Panc1 (cell line): ENCODE measurements around the gene ACLY.

Source experiments
- POLR2AphosphoS5 ChIP-seq: IDR thresholded peaks from 2 replicates; pipeline ENCODE4 v1.6.1; 2012; ENCODE audit warnings: mild to moderate bottlenecking, low read depth, low read length, moderate library complexity
- SIN3A ChIP-seq: IDR thresholded peaks from 2 replicates; pipeline ENCODE4 v1.6.1; 2012; ENCODE audit warnings: low read depth, mild to moderate bottlenecking, low read length, moderate library complexity, borderline replicate concordance; ENCODE audit not compliant: insufficient read depth
- TCF7L2 ChIP-seq: IDR thresholded peaks from 2 replicates; pipeline ENCODE4 v1.6.1; 2011; ENCODE audit warnings: mild to moderate bottlenecking, low read depth, low read length, inconsistent platforms
- TF ChIP-seq, protein P1 (sequence below): fragments of 450-650 bp; IDR thresholded peaks from 2 replicates; pipeline ENCODE4 v1.5.1; 2017; ENCODE audit warnings: mild to moderate bottlenecking
- TF ChIP-seq, protein P2 (sequence below), 2 experiments: IDR thresholded peaks; 2 replicates each; pipeline ENCODE4 v1.6.1; 2011 to 2012; ENCODE audit warnings: low read depth in 2 of 2, control low read depth in 1 of 2, low read length in 1 of 2, mild to moderate bottlenecking in 1 of 2, moderate library complexity in 1 of 2; ENCODE audit not compliant: insufficient read depth in 1 of 2

DNA sequence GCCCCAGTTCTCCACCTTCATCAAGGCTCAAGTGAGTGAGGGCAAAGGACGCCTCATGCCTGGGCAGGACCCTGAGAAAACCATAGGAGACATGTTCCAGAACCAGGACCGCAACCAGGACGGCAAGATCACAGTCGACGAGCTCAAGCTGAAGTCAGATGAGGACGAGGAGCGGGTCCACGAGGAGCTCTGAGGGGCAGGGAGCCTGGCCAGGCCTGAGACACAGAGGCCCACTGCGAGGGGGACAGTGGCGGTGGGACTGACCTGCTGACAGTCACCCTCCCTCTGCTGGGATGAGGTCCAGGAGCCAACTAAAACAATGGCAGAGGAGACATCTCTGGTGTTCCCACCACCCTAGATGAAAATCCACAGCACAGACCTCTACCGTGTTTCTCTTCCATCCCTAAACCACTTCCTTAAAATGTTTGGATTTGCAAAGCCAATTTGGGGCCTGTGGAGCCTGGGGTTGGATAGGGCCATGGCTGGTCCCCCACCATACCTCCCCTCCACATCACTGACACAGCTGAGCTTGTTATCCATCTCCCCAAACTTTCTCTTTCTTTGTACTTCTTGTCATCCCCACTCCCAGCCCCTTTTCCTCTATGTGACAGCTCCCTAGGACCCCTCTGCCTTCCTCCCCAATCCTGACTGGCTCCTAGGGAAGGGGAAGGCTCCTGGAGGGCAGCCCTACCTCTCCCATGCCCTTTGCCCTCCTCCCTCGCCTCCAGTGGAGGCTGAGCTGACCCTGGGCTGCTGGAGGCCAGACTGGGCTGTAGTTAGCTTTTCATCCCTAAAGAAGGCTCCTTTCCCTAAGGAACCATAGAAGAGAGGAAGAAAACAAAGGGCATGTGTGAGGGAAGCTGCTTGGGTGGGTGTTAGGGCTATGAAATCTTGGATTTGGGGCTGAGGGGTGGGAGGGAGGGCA, 96.3 kb downstream of the ACLY start:
- TF ChIP-seq, protein P1, sequence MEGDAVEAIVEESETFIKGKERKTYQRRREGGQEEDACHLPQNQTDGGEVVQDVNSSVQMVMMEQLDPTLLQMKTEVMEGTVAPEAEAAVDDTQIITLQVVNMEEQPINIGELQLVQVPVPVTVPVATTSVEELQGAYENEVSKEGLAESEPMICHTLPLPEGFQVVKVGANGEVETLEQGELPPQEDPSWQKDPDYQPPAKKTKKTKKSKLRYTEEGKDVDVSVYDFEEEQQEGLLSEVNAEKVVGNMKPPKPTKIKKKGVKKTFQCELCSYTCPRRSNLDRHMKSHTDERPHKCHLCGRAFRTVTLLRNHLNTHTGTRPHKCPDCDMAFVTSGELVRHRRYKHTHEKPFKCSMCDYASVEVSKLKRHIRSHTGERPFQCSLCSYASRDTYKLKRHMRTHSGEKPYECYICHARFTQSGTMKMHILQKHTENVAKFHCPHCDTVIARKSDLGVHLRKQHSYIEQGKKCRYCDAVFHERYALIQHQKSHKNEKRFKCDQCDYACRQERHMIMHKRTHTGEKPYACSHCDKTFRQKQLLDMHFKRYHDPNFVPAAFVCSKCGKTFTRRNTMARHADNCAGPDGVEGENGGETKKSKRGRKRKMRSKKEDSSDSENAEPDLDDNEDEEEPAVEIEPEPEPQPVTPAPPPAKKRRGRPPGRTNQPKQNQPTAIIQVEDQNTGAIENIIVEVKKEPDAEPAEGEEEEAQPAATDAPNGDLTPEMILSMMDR: no peak
- TF ChIP-seq, protein P2, sequence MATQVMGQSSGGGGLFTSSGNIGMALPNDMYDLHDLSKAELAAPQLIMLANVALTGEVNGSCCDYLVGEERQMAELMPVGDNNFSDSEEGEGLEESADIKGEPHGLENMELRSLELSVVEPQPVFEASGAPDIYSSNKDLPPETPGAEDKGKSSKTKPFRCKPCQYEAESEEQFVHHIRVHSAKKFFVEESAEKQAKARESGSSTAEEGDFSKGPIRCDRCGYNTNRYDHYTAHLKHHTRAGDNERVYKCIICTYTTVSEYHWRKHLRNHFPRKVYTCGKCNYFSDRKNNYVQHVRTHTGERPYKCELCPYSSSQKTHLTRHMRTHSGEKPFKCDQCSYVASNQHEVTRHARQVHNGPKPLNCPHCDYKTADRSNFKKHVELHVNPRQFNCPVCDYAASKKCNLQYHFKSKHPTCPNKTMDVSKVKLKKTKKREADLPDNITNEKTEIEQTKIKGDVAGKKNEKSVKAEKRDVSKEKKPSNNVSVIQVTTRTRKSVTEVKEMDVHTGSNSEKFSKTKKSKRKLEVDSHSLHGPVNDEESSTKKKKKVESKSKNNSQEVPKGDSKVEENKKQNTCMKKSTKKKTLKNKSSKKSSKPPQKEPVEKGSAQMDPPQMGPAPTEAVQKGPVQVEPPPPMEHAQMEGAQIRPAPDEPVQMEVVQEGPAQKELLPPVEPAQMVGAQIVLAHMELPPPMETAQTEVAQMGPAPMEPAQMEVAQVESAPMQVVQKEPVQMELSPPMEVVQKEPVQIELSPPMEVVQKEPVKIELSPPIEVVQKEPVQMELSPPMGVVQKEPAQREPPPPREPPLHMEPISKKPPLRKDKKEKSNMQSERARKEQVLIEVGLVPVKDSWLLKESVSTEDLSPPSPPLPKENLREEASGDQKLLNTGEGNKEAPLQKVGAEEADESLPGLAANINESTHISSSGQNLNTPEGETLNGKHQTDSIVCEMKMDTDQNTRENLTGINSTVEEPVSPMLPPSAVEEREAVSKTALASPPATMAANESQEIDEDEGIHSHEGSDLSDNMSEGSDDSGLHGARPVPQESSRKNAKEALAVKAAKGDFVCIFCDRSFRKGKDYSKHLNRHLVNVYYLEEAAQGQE (IDR thresholded peaks at IDR 0.05; ENCODE audit: insufficient read depth in 1 of 2, low read depth in 2 of 2, low read length in 1 of 2): no peak
- TF ChIP-seq POLR2AphosphoS5 (peak; percentile 50), SIN3A (no peak), TCF7L2 (no peak)
